H1 (cell line): ENCODE data around the gene HOXB9. TPM values are rescaled to one million over a fixed set of nuclear protein-coding genes. Genes with fewer than 3 reads are reported as not detected.

Source experiments
- ATF2 ChIP-seq: IDR thresholded peaks from 2 replicates; pipeline ENCODE4 v1.6.1; 2012; ENCODE audit warnings: low read length, inconsistent platforms
- ATF3 ChIP-seq: IDR thresholded peaks from 2 replicates; pipeline ENCODE4 v1.6.1; 2011; ENCODE audit warnings: low read depth, mild to moderate bottlenecking, low read length; ENCODE audit not compliant: insufficient read depth
- CBX5 ChIP-seq: fragments of 300-800, 300-1000 bp; sonication (generic); IDR thresholded peaks from 2 replicates; pipeline ENCODE4 v1.7.1; 2016; ENCODE audit warnings: antibody characterized with exemption, low read length, low read depth
- CEBPB ChIP-seq: IDR thresholded peaks from 2 replicates; pipeline ENCODE4 v1.6.1; 2012; ENCODE audit warnings: low read depth, low read length
- E2F6 ChIP-seq: IDR thresholded peaks from 2 replicates; pipeline ENCODE4 v1.6.1; 2012; ENCODE audit warnings: inconsistent platforms
- GTF2F1 ChIP-seq: IDR thresholded peaks from 2 replicates; pipeline ENCODE4 v1.6.1; 2012; ENCODE audit warnings: low read depth, low read length, improper control_type of control experiment, borderline replicate concordance
- JUND ChIP-seq: IDR thresholded peaks from 2 replicates; pipeline ENCODE4 v1.6.1; 2011; ENCODE audit warnings: mild to moderate bottlenecking, improper control_type of control experiment, low read length
- KDM1A ChIP-seq: fragments of 200-600, 300-600 bp; sonication (generic); IDR thresholded peaks from 2 replicates; pipeline ENCODE4 v1.7.1; 2016; ENCODE audit warnings: mild to moderate bottlenecking, low read length, borderline replicate concordance
- MAX ChIP-seq: IDR thresholded peaks from 2 replicates; pipeline ENCODE4 v1.6.1; 2012; ENCODE audit warnings: inconsistent platforms
- PHF8 ChIP-seq: fragments of 200-600 bp; sonication (generic); conservative IDR thresholded peaks from 2 replicates; pipeline ENCODE4 v1.7.1; 2012; ENCODE audit warnings: low read depth, mild to moderate bottlenecking, inconsistent platforms, low read length, moderate library complexity
- RAD21 ChIP-seq, 2 experiments: IDR thresholded peaks in 1 of 2; conservative IDR thresholded peaks in 1 of 2; 2 replicates each; pipeline ENCODE4 v1.6.1; 2011; ENCODE audit warnings: low read depth in 2 of 2, low read length in 2 of 2, improper control_type of control experiment in 1 of 2, inconsistent platforms in 1 of 2, mild to moderate bottlenecking in 1 of 2, moderate library complexity in 1 of 2
- RFX5 ChIP-seq: IDR thresholded peaks from 2 replicates; pipeline ENCODE4 v1.6.1; 2011; ENCODE audit warnings: low read depth, low read length, improper control_type of control experiment, borderline replicate concordance
- RXRA ChIP-seq: IDR thresholded peaks from 2 replicates; pipeline ENCODE4 v1.6.1; 2011; ENCODE audit warnings: low read depth, mild to moderate bottlenecking, low read length, moderate library complexity; ENCODE audit not compliant: insufficient read depth
- SP1 ChIP-seq: IDR thresholded peaks from 2 replicates; pipeline ENCODE4 v1.6.1; 2011; ENCODE audit warnings: low read depth, low read length
- SUZ12 ChIP-seq: fragments of 200-600 bp; sonication (generic); IDR thresholded peaks from 2 replicates; pipeline ENCODE4 v1.6.1; 2012; ENCODE audit warnings: mild to moderate bottlenecking, inconsistent platforms, low read length, moderate library complexity, mixed read lengths
- TAF7 ChIP-seq: optimal IDR thresholded peaks from 2 replicates; pipeline ENCODE3; 2011; ENCODE audit warnings: low read depth, mild to moderate bottlenecking, inconsistent platforms, low read length, moderate library complexity, borderline replicate concordance
- polyA plus RNA-seq, 7 experiments: library from polyadenylated mRNA; depleted of rRNA in 3 of 7; stranded (reverse) in 5 of 7; unstranded in 2 of 7; fragments of >200 nt in 5 of 7; fragments of 200-250 nt in 2 of 7; gene quantifications; 1 replicate in 5 of 7; 2 replicates in 1 of 7; 4 replicates in 1 of 7; pipeline versions ENCODE4 v1.2.1 to v1.2.3, GENCODE V29; 2011 to 2013; ENCODE audit warnings: missing spikeins in 2 of 7, mixed read lengths in 2 of 7
- total RNA-seq: library from RNA; stranded (reverse); fragmentation: NEBNext Ultra II Directional; extraction: Animal tissue kit (Norgen Biotek cat#: 25700); gene quantifications from 2 replicates; pipeline ENCODE4 v1.2.1, GENCODE V29; 2021

Gene HOXB9
- total and polyA plus RNA-seq, 2 of the 8 experiments (the other 6 are each of a cell fraction or from before 2014, with no cell fraction given), result not detected

- TF ChIP-seq E2F6 (peak; percentile 19; the same call in 1 of the 2 replicates), ATF2 (no peak), SUZ12 (peak; percentile 89), RXRA (no peak), GTF2F1 (no peak), CEBPB (no peak), PHF8 (no peak), TAF7 (no peak), CBX5 (no peak), RAD21 (IDR thresholded peaks at IDR 0.05 in 1 of 2, conservative IDR thresholded peaks at IDR 0.05 in 1 of 2; ENCODE audit: low read depth in 2 of 2, low read length in 2 of 2) (no peak), SP1 (no peak), KDM1A (no peak), JUND (no peak), ATF3 (no peak), MAX (no peak), RFX5 (no peak)
- TF ChIP-seq, all 59 proteins: peak for 4
These were observed 14.3 kb downstream of the HOXB9 start (continued) for GRCh38 chr17:48611681-48612455.
